HPDE6-E6E7 (cell line): Measurements from ENCODE around the gene MALRD1.

ENCODE experiments used
- DNase-seq: peaks from one replicate; pipeline ENCODE4 v3.0.0; 2011; ENCODE audit warnings: missing footprints; ENCODE audit errors: extremely low spot score

Gene MALRD1

DNA sequence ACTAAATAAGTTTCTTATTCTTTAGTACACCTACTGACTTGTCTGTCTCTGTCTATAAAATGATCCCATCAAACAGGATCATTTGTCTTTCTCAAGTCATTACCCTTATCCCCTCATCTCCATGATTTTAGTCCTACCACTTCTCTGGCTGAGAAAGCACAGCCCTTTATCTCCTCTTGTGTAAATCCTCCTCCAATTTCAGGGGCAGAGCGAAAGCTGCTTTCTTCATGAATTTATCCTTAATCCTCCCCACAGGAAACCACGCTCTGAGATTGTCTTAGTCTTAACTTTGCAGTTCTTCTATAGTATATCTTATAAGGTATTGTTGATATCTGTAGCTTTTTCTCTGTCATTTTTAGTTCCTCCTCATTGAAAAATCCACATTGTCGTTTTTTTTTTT is 528.0 kb downstream of the MALRD1 start:
- no peak for DNase-seq

DNA sequence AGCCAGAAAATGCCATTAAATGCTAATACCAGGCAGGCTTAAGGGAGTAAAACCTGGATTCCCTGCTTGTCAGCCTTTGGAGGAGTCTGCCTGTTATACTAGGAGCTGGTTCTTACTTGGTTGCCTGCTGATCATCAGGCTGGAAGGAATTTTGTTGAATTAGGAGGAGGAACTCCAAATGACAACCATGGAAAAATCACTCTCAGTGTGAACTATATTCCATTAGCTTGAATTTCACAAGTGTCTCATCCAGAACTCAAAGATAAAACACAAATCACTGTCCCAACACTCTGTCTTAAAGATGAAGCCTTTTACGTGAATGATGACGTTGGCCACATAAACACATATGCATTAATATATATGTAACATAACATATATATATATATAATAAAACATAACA is 528.8 kb downstream of the MALRD1 start:
- DNase-seq = no peak

DNA sequence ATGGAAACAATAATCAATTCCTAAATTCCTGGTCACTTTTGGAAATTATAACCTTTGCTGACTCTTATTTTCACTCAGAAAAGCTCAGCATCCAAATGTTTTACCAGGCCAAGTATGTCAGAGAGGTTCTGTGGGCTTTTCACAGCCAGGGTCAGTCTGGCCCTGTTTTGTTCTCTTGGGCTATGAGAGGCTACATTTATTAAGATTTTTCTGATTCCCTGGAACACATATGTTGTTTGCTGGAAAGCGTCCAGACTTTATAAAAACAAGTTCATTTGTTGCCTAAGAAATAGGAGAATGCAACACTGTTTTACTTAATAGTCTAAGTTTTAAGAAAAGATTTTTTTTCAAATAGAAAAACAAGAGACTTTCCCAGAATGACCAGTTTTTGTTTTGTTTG is 529.2 kb downstream of the MALRD1 start:
- DNase-seq = no peak

DNA sequence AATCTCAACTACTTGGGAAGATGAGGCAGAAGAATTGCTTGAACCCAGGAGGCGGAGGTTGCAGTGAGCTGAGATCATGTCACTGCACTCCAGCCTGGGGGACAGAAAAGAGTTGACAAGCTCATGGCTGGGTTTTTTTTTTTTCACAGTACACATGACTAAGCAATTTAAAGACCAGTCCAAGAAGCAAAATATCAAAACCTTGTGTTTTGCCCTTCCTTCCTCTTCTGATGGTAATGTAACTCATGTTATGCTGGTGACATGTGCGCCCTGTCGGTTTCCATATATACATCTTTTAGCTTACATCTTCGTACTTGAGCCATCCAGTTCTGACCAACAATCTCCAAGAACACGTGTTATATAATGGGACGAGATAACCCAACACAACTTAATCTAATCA is 530.0 kb downstream of the MALRD1 start:
- DNase-seq = no peak

DNA sequence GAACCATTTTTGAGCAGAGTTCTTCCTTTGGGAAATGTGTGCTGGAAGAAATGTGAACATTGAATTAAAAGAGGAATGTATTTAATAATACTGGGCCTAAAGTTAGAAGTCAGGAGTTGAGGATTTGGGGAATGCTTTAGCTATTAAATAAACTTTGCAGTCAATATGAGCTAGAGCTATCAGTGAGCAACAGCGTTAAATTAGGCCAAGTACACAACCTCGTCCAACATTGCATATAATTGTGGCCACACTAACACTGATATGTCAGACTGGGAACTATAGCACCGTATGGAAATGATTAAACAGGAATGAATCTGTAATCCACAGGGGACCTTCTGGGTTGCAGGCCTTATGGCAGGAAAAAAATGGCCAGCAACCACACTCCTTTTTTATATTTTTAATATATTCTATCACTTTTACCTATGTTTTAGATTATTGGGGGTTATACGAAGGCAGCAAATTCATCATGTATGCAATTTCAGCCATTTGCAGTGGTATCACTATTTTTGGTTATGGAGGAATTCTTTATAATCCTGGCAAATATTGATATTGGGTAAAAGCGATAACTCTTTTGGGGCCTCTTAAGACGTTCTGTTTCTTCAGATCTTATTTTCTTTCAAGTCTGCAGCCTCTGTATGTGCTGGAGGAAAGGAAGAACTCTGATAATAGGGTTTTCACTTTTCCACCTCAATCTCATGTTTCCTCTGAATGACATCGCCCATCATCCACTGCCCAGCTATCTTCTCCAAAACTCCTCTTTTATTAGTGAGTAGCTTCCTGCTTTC is 531.4 kb downstream of the MALRD1 start:
- DNase-seq = no peak

DNA sequence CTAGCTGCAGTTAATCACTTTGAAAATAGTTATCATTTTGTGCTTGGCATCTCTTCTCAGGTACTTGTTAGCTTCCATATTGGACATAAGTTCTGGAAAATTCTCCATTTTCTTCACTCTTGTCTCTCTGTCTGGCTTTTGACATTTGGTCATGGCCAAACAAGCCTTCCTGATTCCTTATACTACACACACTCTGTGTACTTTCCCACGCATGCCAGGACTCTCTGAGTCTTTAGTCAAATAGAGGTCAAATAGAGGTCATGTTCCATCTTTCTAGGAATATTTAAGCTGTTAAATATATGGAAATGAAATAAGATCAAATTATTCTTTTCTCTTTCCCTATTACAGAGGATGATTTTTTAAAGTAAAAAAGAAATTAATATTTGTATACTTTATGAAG is 532.1 kb downstream of the MALRD1 start:
- no peak for DNase-seq

DNA sequence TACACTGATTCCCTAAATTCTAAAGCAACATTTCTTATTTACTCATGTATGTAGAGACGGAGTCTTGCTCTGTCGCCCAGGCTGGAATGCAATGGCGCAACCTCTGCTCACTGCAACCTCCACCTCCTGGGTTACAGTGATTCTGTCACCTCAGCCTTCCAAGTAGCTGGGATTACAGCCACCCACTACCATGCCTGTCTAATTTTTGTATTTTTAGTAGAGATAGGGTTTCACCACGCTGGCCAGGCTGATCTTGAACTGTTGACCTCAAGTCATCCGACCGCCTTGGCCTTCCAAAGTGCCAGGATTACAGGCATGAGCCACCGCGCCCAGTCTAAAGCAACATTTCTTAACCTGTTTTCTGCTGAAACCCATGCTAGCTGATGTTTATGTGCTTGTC is 540.0 kb downstream of the MALRD1 start:
- DNase-seq = no peak

DNA sequence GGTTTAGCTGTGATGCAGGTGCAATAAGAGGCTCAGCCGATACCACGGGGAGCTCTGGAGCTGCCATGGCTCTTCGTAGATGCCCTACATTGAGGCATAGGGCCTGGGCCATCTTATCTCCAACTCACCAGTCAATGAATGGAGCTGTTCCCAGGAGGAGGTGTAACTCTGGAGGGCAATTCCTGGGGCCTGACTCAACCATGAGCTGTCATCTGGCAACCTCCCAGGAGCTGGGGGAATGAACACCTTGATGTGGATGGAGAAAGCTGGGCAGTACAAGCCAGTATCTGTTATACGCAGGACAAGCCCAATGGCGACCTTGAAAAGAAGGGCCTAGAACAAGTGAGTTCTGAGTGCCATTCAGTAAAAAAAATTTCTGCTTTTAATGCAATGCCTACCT is 543.7 kb downstream of the MALRD1 start:
- DNase-seq = peak; percentile 37

DNA sequence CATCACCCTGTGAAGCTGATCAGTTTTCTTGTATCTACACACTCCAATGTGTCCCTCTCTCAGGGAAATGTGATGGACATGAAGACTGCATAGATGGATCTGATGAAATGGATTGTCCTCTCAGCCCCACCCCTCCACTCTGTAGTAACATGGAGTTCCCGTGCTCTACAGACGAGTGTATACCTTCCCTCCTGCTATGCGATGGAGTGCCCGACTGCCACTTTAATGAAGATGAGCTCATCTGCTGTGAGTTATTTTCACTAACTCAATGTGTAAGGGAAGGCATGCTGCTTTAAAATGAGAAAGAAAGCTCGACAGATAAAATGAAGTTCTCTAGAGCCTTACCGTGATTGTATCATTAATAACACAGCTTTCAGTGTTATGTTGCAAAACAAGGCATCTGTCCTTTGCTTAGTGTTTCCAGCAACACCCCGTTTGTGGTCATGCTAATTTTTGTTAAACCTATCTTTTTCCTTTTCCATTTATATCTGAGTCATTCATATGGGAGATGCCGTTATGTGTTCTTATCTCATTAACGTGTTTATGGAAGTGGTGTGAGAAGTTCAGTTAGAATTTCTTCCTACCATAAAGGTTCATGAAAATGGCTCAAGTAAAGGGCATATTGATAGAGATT is 546.7 kb downstream of the MALRD1 start:
- no peak for DNase-seq

DNA sequence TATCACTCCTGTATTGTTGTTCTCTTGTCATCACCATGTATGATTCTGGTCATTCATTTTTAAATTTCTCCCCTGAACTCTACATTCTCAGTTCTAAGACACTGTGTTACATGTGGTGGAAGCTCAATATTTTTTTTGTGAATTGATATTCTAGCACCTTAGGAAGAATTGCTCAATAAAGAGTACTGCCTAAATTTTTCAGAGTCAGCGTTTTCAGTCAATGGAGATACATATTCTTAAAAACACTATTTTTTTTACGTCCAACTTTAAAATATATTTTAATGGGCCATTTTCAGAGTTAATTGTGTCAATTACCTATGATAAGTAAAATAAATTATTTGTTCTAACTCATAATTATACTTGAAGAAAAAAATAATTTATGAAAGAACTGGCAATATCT is 557.2 kb downstream of the MALRD1 start:
- no peak for DNase-seq

DNA sequence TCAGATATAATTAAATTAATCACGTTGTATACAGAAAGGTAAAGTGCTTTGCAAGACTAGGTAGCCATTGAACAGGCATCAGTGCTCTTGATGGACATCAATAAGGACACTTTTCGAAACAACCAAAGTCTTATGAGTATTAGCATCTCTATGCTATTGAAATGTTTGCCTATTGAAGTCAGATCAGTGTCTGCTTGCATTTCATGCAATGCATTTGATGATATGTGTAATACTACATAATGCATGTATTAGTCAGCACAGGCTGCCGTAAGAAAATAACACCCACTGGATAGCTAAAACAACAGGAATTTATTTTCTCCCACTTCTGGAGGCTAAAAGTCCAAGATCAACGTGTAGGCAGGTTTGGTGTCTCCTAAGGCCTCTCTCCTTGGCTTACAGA is 558.4 kb downstream of the MALRD1 start:
- DNase-seq = no peak

DNA sequence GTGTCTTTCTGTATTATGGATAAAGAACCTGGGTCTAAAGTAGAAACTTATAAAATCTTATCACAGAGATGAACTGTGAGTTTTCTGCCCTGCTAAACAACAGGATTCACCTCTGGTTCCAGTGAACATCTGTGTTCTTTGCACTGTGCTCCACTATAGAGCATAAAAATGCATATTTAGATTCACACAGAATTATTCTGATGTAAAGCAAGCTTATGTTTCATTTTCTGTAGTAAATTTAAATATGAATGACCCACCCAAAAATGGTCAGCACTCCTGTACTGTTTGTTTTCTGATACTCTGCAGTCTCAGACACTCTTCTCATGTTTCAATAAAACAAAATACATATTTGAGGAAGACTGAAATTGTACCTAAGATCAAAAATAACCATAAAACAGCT is 563.2 kb downstream of the MALRD1 start:
- no peak for DNase-seq

DNA sequence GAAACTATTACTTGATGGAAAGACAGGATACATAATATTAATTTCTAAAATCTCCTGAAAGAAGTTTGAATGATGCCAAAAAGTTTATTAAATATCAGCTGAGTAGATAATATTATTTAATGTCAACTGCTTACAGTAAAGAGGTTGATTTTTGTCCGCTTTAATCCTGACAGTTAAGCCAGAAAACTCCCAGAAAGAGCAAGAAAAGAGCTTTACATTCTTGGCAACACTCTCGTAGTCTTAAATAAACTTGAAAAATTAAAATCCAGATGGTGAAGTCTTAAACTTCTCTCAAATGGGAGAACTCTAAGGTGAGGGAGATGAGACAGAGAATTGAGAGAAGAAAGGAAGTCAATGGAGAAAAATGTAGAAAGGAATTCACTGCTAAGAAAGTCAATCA is 568.4 kb downstream of the MALRD1 start:
- DNase-seq = no peak

DNA sequence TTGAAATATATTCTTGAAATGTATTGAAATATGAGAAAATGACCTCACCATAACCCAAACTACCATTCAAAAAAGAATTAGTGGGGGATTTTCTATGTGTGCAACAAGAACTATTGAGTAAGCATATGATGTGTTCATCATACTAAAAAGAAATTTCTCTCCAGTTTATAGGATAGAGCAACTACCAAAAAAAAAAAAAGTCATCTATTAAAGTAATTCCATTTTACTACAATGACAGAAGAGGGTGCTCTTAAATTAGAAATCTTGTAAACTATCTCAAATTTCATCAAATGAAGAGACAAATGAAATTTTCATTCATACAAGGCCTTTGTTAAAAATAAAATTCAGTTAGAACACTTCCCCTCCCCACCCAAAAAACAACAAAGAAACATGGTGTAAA is 572.2 kb downstream of the MALRD1 start:
- no peak for DNase-seq

DNA sequence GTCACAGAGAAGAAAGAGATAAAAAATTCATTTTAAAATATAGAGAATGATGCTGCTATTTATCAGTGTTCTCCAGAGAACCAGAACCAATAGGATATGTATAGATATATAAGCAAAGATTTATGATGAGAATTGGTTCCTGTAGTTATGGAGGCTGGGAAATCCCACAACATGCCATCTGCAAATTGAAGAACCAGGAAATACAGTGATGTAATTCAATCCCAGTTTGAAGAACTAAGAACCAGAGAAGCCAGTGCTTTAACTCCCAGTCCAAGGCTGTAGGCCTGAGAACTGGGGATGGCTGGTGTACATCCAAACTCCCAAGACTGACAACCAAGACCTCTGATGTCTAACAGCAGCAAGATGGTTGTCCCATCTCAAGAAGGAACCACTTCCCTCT is 574.7 kb downstream of the MALRD1 start:
- DNase-seq = no peak

DNA sequence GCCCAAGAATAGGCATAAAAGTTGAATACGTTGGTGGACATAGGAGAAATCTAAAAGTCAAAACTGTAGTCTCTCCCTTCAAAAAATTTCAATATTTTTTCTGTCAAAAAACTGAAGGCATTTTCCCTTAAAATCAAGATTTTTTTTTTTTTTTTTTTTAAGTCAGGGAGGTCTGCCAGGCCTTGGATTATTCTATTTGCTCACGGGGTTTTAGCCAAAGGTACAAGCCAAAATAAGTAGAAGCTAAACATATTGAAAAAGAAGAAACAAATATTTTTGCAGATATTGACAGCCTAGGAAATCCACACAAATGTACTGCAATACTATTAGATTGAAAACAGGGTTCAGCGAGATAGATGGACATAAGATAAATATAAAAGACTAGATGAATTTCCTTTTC is 577.6 kb downstream of the MALRD1 start:
- no peak for DNase-seq

DNA sequence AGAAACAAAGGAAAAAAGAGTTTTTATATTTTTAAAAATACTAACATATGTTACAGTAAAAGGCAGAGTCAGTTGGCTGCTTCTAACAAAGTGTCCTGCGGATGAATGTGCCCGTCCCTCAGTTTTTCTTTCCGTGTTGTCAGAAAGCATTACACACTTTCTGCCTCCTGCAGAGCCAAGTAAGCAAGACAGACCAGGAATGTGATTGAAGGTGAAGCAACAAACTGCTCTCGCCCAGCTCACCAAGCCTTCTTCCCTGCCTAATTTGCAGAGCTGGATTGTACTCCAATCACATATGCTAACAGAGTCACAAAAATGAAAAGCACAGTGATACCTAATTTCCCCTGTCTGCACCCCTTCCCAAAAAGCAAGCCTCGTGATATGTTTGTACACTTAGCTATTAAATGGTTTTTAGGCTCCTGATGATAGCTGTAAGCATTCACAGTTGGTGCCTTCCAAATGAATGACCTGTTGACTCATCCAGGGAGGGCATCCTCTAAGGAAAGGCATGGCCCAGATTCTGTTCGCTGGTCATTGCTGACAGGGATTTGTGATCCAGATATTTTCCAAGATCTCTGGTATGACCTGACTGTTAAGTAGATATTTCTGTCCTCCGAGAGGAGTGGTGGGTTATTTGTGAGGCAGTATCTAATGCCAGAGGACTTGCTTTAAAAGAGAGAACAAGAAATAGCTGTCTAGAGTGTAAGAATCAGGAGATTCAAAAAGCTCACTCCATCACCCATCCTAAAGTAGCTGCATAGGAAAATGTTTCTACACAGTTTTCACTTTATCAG is 580.4 kb downstream of the MALRD1 start:
- no peak for DNase-seq

DNA sequence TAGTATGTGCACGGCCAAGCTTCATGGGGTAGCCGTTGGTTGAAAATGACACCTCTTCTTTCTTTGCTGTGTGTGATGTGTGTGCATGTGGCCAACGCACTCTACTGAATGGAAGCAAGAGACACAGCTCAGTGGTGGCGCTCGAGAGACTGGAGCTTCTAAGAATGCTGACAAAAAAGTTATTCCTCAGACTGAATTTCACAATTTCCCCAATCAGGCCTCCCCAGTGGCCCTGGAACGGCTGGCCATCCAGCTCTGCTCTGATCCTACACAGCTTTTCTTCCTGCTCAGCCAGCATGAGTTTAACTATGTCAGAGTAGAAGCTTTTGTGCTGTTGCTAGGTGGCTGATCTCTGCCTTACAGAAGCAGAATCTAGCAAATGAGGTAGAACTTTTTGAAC is 581.0 kb downstream of the MALRD1 start:
- DNase-seq = no peak

DNA sequence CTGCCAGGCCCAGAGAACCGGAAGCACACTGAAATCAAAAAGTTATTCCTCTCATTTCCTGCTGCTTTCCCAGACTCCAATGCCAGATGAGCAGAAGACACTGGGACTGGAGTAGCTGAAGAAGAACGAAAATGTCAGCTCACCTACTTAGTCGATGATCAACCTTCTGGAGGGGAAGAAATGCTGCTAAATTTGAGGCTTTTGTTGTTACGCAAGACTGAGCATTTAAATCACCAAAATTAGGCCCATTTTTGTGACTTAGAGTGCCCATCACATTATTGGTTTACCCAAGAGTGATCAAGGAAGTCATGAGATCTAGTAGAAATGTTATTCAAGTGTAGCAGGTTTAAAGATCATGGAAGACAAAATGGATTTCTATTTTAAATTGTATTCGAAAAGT is 585.6 kb downstream of the MALRD1 start:
- DNase-seq = no peak

DNA sequence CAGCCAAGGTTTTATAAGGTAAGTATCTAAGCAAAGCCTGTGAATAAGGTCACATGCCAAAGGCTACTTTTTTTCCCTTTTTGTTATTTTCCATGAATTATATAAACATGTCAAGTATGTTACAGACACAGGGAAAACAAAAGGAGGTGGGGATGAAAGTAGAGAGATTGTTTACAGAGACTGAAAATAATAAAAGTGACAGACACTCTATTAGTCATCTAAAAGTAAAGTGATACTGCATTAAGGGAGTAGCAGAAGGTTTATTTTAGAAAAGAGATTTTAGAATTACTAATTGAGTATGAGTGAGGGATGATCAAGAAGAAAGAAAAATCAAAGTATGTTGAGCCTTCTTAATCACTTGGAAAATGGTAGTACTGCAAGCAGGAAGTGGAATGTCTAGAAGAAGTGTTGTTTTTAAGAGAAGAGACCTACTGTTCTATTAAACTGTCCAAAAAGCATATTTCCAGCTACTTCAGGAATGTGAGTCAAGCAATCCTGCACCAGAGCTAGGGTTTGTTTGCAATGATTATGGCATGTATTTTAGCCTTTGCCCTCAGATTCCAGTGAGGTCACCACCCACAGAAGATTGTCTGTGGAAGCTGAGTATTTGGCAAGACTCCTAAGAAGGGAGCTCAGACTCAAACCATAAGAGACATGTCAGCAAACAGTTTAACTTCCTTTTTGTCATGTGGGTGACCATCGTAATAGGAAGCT is 589.7 kb downstream of the MALRD1 start:
- no peak for DNase-seq

DNA sequence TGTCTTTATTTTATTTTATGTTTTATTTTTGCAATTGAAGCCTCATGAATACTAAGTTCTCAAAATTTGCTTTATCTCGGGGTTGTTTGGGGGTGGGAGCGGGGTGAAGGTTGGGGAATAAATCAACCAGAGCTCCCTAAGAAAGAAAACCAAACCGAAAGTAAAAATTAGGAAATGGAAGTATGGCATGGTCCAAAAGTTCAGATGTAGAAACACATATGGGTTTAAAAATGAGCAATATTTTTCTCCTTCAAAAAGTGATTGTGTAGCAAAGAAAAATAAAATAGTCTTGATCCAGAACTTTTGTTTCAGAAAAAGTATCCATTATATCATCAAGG is 590.3 kb downstream of the MALRD1 start:
- no peak for DNase-seq

DNA sequence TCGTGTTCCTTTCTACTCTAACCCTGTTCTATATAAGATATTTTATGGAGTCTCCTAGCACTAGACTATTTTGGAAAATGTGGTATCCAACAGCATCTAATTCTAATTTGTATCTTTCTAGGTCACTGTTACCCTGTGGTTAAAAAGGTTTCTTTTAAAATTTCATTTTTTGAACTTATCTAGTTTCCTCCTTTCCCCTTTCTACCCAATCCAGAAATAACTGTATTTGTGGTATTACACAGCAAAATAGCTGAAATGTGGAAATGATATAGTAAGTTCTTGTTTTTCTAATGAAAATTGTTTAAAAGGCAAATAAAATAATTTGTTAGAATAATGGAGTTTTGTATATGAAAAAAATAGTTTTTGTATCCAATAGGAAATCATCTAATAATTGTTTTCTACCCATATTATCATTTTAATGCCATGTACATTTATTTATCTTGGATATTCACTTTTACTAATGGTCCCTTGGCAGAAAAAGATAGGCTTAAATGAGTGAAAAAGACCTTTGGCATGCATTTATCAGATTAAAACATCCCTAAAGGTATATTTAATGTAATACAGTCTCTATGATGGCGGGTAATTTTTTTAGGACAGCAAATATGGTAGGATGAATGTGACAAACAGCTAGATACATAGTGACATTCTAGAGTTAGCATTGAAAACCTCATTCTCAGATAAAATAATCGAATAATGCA is 592.1 kb downstream of the MALRD1 start:
- DNase-seq = no peak
